Heart left ventricle (tissue), 16 donors: ENCODE measurements around the gene CXCR5. TPM values are rescaled to one million over a fixed set of nuclear protein-coding genes. Genes with fewer than 3 reads are reported as not detected.

Experiments
- ATAC-seq, 4 donors: fragments of 200-7000 bp; cut with Tn5 transposase; one replicate each; pipeline ENCODE4 v1.9.1; 2020 to 2022; ENCODE audit warnings: moderate library complexity in 4 of 4, mild to moderate bottlenecking in 3 of 4, moderate number of reproducible peaks in 1 of 4
- DNase-seq, 5 donors: peaks; one replicate each; pipeline ENCODE4 v3.0.0-alpha.2; 2020
- H3K27ac ChIP-seq, 12 donors: fragments of 200-600 bp; sonication (generic) in 4 of 12; one replicate each; pipeline versions ENCODE4 v1.5.0 to v1.8.0; 2016 to 2022; ENCODE audit warnings: mild to moderate bottlenecking in 2 of 12
- H3K27me3 ChIP-seq, 9 donors: fragments of 200-600 bp; sonication (generic) in 2 of 9; one replicate each; pipeline versions ENCODE4 v1.5.1 to v1.8.0; 2016 to 2022; ENCODE audit warnings: mild to moderate bottlenecking in 3 of 9
- H3K36me3 ChIP-seq, 9 donors: fragments of 200-600 bp; sonication (generic) in 2 of 9; one replicate each; pipeline versions ENCODE4 v1.5.0 to v1.8.0; 2018 to 2022; ENCODE audit warnings: mild to moderate bottlenecking in 2 of 9
- H3K4me1 ChIP-seq, 12 donors: fragments of 200-600 bp; sonication (generic) in 4 of 12; one replicate each; pipeline versions ENCODE4 v1.5.0 to v1.8.0; 2016 to 2022; ENCODE audit warnings: mild to moderate bottlenecking in 3 of 12
- H3K4me3 ChIP-seq, 12 donors: fragments of 200-600 bp; sonication (generic) in 4 of 12; one replicate each; pipeline versions ENCODE4 v1.5.0 to v1.8.0; 2017 to 2022; ENCODE audit warnings: mild to moderate bottlenecking in 9 of 12, moderate library complexity in 4 of 12
- H3K9me3 ChIP-seq, 12 donors: fragments of 200-600 bp; sonication (generic) in 4 of 12; one replicate each; pipeline versions ENCODE4 v1.5.0 to v1.8.0; 2016 to 2022; ENCODE audit warnings: mild to moderate bottlenecking in 1 of 12
- CTCF ChIP-seq, 12 donors: fragments of 200-600 bp; sonication (generic) in 4 of 12; IDR thresholded peaks; one replicate each; pipeline versions ENCODE4 v1.5.0 to v1.8.0; 2018 to 2022; ENCODE audit warnings: antibody characterized with exemption in 12 of 12, mild to moderate bottlenecking in 5 of 12
- POLR2A ChIP-seq, 2 donors: fragments of 450-650 bp; IDR thresholded peaks; one replicate each; pipeline ENCODE4 v1.6.1; 2017; ENCODE audit warnings: antibody characterized with exemption in 2 of 2, mild to moderate bottlenecking in 2 of 2, moderate library complexity in 2 of 2
- WGBS, 4 donors: extraction: QIAGEN DNeasy Blood & Tissue Kit in 2 of 4; methylation state at CpG; one replicate each; pipeline versions ENCODE4 v1.1.5 to v1.1.7; 2013 to 2018; 5-methylcytosine and 5-hydroxymethylcytosine counted together
- intact Hi-C, 10 donors: fragments of 100-400 bp; cut with DNase I; formaldehyde crosslinking; loops; one replicate each; pipeline versions ENCODE4 v1.11.1 to v1.14.2; 2022
- polyA plus RNA-seq, 2 donors: library from polyadenylated mRNA; stranded (reverse); fragments of 200-250 nt; gene quantifications; one replicate each; pipeline ENCODE4 v1.2.3, GENCODE V29; 2013
- total RNA-seq, 9 donors: library from RNA; depleted of rRNA in 2 of 9; stranded (reverse); fragments of >200 nt in 2 of 9; fragmentation: NEBNext Ultra II Directional in 3 of 9; extraction: Animal tissue kit (Norgen Biotek cat#: 25700) in 3 of 9; gene quantifications; one replicate each; pipeline versions ENCODE4 v1.1.0 to v1.2.4, GENCODE V29; 2016 to 2023
- donor health status: ischemic (EF 13 %, LVEDD 7.1; RV severe dilation, severe dysfunction).
- donor health status: healthy with polysubstance abuse.
- donor health status: DM: no; HTN: yes; CAD: no.
- donor health status: DM: no; HTN: no; CAD: no.
- donor health status: ischemic (EF 25% LVEDD 6.9; RV normal size, moderate dysfunction).
- donor health status: ischemic (EF 25% LVEDD 5.7; RV mildly dilated, moderate dysfunction).
- donor health status: healthy.
- donor health status: DM: yes; HTN: yes; CAD: no.
- donor health status: ischemic (EF 35%, LVEDD 5.7; RV mildly dilated, moderate dysfunction).
- donor health status: nonischemic (EF 11% LVEDD 7.7; RV severe dilation, severe dysfunction).
- donor health status: DM: yes; HTN: yes; CAD: no.
- donor health status: PGD.
- donor health status: ischemic (EF 29% LVEDD 5.4; RV normal size, mild dysfunction).
- donor health status: nonischemic (EF 23%, LVEDD 6.1; RV moderate dilation, normal function).

CXCR5 gene
- total and polyA plus RNA-seq, 11 donors = 0.11 to 0.27 (median 0.25) TPM; not detected in 8

- Histone ChIP-seq H3K27ac (peak overlapping the region; percentile 87 to 100 (median 94)), H3K9me3 (no peaks in the 10 kb centered on the region), H3K4me3 (peak overlapping the region; percentile 79 to 99 (median 92)), H3K36me3 (no peaks in the 10 kb centered on the region), H3K4me1 (peaks cover 4 to 80% (median 71%) of the 10 kb centered on the region in 12 donors), H3K27me3 (no peaks in the 10 kb centered on the region)
- intact Hi-C loops = loop anchor here in 1 of 10 donors (1.0 kb wide), 1 partner anchor 13 kb away; no protein-coding TSS in a partner anchor
- ATAC-seq (peak; percentile 60 to 74 (median 69)), DNase-seq (peak; percentile 82 to 95 (median 91))
- TF ChIP-seq CTCF (IDR thresholded peaks at IDR 0.05) (no peak), POLR2A (IDR thresholded peaks at IDR 0.05) (peak in 1 of 2 donors; percentile 70)
- WGBS, 4 donors = 16 to 20% (median 19%) methylated on average over 12 to 20 of the region's 20 CpGs
Measured at GRCh38 chr11:118921929-118922744, 38.4 kb downstream of the CXCR5 start.

GRCh38 chr11:118922745-118923627, 39.3 kb downstream of the CXCR5 start:
- no peak for DNase-seq
- 37 to 58% (median 42%) methylated on average over 8 to 9 of the region's 9 CpGs for WGBS, 4 donors
- TF ChIP-seq CTCF (IDR thresholded peaks at IDR 0.05) = no peak
- TF ChIP-seq POLR2A (IDR thresholded peaks at IDR 0.05) = no peak
- no peak for ATAC-seq
- H3K4me3 ChIP-seq = peak overlapping the region; percentile 79 to 99 (median 92)
- no peaks in the 10 kb centered on the region for H3K9me3 ChIP-seq
- no peaks in the 10 kb centered on the region for H3K36me3 ChIP-seq
- H3K27ac ChIP-seq = peak overlapping the region; percentile 87 to 100 (median 94)
- no peaks in the 10 kb centered on the region for H3K27me3 ChIP-seq
- intact Hi-C loops = no loop called here
- peaks cover 7 to 80% (median 69%) of the 10 kb centered on the region in 12 donors for H3K4me1 ChIP-seq

GRCh38 chr11:118923721-118924587, 40.3 kb downstream of the CXCR5 start:
- 9 to 18% (median 13%) methylated on average over 7 of the region's 7 CpGs for WGBS, 4 donors
- Histone ChIP-seq H3K36me3 (no peaks in the 10 kb centered on the region), H3K27me3 (no peaks in the 10 kb centered on the region), H3K4me1 (peaks cover 7 to 74% (median 66%) of the 10 kb centered on the region in 12 donors), H3K27ac (peak overlapping the region; percentile 87 to 100 (median 94)), H3K4me3 (peak overlapping the region; percentile 79 to 99 (median 92)), H3K9me3 (no peaks in the 10 kb centered on the region)
- ATAC-seq (no peak), DNase-seq (peak in 1 of 5 donors; percentile 32)
- no peak for TF ChIP-seq CTCF (IDR thresholded peaks at IDR 0.05)
- TF ChIP-seq POLR2A (IDR thresholded peaks at IDR 0.05) = no peak
- intact Hi-C loops = loop anchor here in 1 of 10 donors (1.0 kb wide), 1 partner anchor 17 kb away; no protein-coding TSS in a partner anchor
